ENCODE measurements around the gene NR4A1. TPM values are rescaled to one million over a fixed set of nuclear protein-coding genes. Genes with fewer than 3 reads are reported as not detected.

NR4A1 gene
- total and polyA plus RNA-seq, 9 of the 15 experiments (the other 6 are each of a cell fraction or from before 2014, with no cell fraction given): 0.07 to 4.7 (median 1.9) TPM; not detected in 1

DNA sequence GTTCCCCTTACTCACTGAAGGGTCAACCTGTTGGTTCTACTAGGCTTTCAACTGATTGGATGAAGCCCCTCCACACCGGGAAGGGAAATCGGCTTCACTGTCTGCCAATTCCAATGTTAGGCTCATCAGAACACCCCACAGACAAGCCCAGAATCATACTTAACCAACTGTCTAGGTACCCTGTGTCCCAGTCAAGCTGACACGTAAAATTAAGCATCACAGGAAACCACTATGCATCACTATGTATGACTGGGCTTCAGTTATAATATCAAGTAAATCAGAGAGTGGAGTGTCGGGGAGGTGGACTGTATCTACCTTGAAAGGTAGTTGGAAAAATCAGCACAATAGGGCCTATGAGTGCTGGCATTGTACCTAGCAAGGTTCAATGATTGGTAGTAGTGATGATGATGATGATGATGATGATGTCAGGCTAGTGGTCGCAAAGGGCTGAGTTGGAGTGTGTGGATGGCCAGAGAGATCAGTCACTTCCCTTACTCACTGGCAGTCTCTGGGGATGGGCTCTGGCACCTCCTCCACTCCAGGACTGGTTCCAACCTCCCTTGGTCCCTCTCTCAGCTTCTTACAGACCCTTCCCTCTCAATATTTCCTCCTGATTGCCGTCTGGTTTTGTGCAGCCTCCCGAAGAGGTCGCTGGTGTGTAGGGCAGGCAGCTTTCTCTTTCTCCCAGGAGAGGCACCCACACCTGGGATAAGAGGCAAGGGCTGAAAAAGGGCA, 15.3 kb downstream of the NR4A1 start:
- peaks cover 17 to 40% of the 10 kb centered on the region in 2 experiments; a peak in 4 of 5 replicates for H3K4me1 ChIP-seq (replicated peaks in 1 of 2; ENCODE audit: control insufficient read depth in 2 of 2, insufficient read depth in 2 of 2, low read length in 2 of 2)
- TF ChIP-seq, protein P1, sequence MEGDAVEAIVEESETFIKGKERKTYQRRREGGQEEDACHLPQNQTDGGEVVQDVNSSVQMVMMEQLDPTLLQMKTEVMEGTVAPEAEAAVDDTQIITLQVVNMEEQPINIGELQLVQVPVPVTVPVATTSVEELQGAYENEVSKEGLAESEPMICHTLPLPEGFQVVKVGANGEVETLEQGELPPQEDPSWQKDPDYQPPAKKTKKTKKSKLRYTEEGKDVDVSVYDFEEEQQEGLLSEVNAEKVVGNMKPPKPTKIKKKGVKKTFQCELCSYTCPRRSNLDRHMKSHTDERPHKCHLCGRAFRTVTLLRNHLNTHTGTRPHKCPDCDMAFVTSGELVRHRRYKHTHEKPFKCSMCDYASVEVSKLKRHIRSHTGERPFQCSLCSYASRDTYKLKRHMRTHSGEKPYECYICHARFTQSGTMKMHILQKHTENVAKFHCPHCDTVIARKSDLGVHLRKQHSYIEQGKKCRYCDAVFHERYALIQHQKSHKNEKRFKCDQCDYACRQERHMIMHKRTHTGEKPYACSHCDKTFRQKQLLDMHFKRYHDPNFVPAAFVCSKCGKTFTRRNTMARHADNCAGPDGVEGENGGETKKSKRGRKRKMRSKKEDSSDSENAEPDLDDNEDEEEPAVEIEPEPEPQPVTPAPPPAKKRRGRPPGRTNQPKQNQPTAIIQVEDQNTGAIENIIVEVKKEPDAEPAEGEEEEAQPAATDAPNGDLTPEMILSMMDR (IDR thresholded peaks at IDR 0.05 in 2 of 3, conservative IDR thresholded peaks at IDR 0.05 in 1 of 3; ENCODE audit: insufficient read depth in 2 of 3, low read depth in 1 of 3, low read length in 3 of 3): peak in 1 of 3 experiments; percentile 18; a peak in 2 of 6 replicates
- TF ChIP-seq SETDB1 (IDR thresholded peaks at IDR 0.05; ENCODE audit: low read length): no peak
- TF ChIP-seq, protein P2, sequence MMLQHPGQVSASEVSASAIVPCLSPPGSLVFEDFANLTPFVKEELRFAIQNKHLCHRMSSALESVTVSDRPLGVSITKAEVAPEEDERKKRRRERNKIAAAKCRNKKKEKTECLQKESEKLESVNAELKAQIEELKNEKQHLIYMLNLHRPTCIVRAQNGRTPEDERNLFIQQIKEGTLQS (IDR thresholded peaks at IDR 0.05): peak; percentile 24; the same call in 1 of the 2 replicates
- TF ChIP-seq, protein P2 (CRISPR knock-in tag; conservative IDR thresholded peaks at IDR 0.05): no peak
- TF ChIP-seq MYNN (IDR thresholded peaks at IDR 0.05): no peak
- TF ChIP-seq MYNN (CRISPR knock-in tag; IDR thresholded peaks at IDR 0.05): no peak
- TF ChIP-seq SMARCA4 (IDR thresholded peaks at IDR 0.05): no peak

More for the DNA sequence above, 15.3 kb downstream of the NR4A1 start:
- Histone ChIP-seq H3K27me3 (ENCODE audit: control insufficient read depth in 2 of 2, insufficient read depth in 2 of 2, low read length in 2 of 2) (peaks cover 0 to 4% of the 10 kb centered on the region in 2 experiments; a peak in 2 of 5 replicates), H3K9ac (ENCODE audit: insufficient read depth in 1 of 2, low read depth in 2 of 2, low read length in 2 of 2) (no peak overlapping the region), H3K9me1 (ENCODE audit: control insufficient read depth, insufficient read depth, low read length) (no peaks in the 10 kb centered on the region), H3K4me3 (no peak overlapping the region), H3K79me2 (ENCODE audit: control insufficient read depth, insufficient read depth, low read length) (peaks cover 17% of the 10 kb centered on the region), H4K20me1 (replicated peaks; ENCODE audit: control insufficient read depth, insufficient read depth, low read length) (peaks cover 4% of the 10 kb centered on the region; the same call in 1 of the 2 replicates), H2AFZ (ENCODE audit: low read depth, low read length) (no peak overlapping the region), H3K4me2 (ENCODE audit: insufficient read depth, low read length) (no peak overlapping the region), H3K9me3 (replicated peaks; ENCODE audit: control insufficient read depth, insufficient read depth, low read depth, low read length) (no peaks in the 10 kb centered on the region), H3K36me3 (ENCODE audit: control insufficient read depth, insufficient read depth, low read length) (0 out of 3 replicates have a peak, but pooled peaks cover 2% of the 10 kb centered on the region), H3K27ac (ENCODE audit: extremely low read depth, low read depth, low read length) (no peak overlapping the region)
- 7% methylated on average over 8 of the region's 8 CpGs for WGBS (ENCODE audit: insufficient coverage, low coverage, missing lambda C conversion rate)
- intact Hi-C loops (cut with micrococcal nuclease): no loop called here
- no TSS peak for BruUV-seq (replicated peaks)
- DNase-seq (ENCODE audit: extremely low read depth in 1 of 4, low spot score in 3 of 4) (no peak), FAIRE-seq (no peak), ATAC-seq (no peak)
- in situ Hi-C loops (cut with MboI): no loop called here
- POLR2A ChIA-PET: interaction anchor here (0.6 to 5.6 kb wide), 2 partner anchors 15 to 16 kb away, joined by 3 to 23 read pairs; partner anchors contain the start of gene NR4A1
- CTCF ChIA-PET (ENCODE audit: low intra/inter-chr PET ratio): interaction anchor here (0.9 to 1.2 kb wide), 2 partner anchors 17 to 41 kb away, joined by 3 to 4 read pairs; no protein-coding TSS in a partner anchor

Data from K562 (cell line).